A549 (cell line): Measurements from ENCODE around the gene ARHGEF28. TPM values are rescaled to one million over a fixed set of nuclear protein-coding genes. Genes with fewer than 3 reads are reported as not detected.

Experiments
- ATAC-seq, 2 experiments: fragments of 200-7000 bp in 1 of 2; fragments of >200 bp in 1 of 2; cut with Nextera tagmentation in 1 of 2; cut with Tn5 transposase in 1 of 2; 3 replicates each; pipeline versions ENCODE4 v1.8.0 to v1.9.1; 2018 to 2020; ENCODE audit warnings: mild to moderate bottlenecking in 1 of 2, moderate library complexity in 1 of 2
- CTCF ChIA-PET: fragments of 300-600 bp; sonication (Branson Sonifier 250); formaldehyde crosslinking; extraction: SDS; loops from one replicate; lab custom pipeline; 2021; ENCODE audit warnings: antibody characterized with exemption, inconsistent platforms; lab: Yijun Ruan, JAX
- POLR2A ChIA-PET: fragments of 350-600 bp; formaldehyde crosslinking; extraction: SDS; loops from one replicate; lab custom pipeline; 2021; ENCODE audit warnings: antibody characterized with exemption, inconsistent platforms; lab: Yijun Ruan, JAX
- DNase-seq, 2 experiments: peaks; one replicate each; pipeline versions ENCODE4 v3.0.0 to v3.0.0-alpha.2; 2011 to 2016; ENCODE audit warnings: low read depth in 1 of 2, low spot score in 1 of 2
- FAIRE-seq: peaks from 2 replicates; lab custom pipeline; 2011; peaks lifted over from hg19 to GRCh38; lab: Jason Lieb, UNC
- H3K27ac ChIP-seq, 2 experiments: fragments of >200 bp; sonication (Bioruptor Twin); formaldehyde crosslinking; 3 replicates each; pipeline ENCODE4 v1.5.1; 2016 to 2017
- H3K4me1 ChIP-seq: fragments of >200 bp; sonication (Bioruptor Twin); formaldehyde crosslinking; 3 replicates; pipeline ENCODE4 v1.6.1; 2016
- H3K4me2 ChIP-seq: fragments of >200 bp; sonication (Bioruptor Twin); formaldehyde crosslinking; 3 replicates; pipeline ENCODE4 v1.6.1; 2016
- H3K4me3 ChIP-seq: fragments of >200 bp; sonication (Bioruptor Twin); formaldehyde crosslinking; 3 replicates; pipeline ENCODE4 v1.5.1; 2016
- H3K9me3 ChIP-seq: fragments of >200 bp; sonication (Bioruptor Twin); formaldehyde crosslinking; 3 replicates; pipeline ENCODE4 v1.6.1; 2016
- BHLHE40 ChIP-seq: IDR thresholded peaks from 2 replicates; pipeline ENCODE4 v1.6.1; 2012; ENCODE audit warnings: low read depth, low read length, inconsistent platforms
- CBX2 ChIP-seq: fragments of 200-600 bp; sonication (generic); IDR thresholded peaks from 2 replicates; pipeline ENCODE4 v1.6.1; 2016; ENCODE audit warnings: low read depth, mild to moderate bottlenecking, borderline replicate concordance
- CEBPB ChIP-seq, 2 experiments: fragments of >200 bp in 1 of 2; sonication (Bioruptor Twin) in 1 of 2; formaldehyde crosslinking in 1 of 2; IDR thresholded peaks; 2 replicates each; pipeline ENCODE4 v1.6.1; 2012 to 2016
- EHF ChIP-seq: fragments of 250-450 bp; sonication (Bioruptor Pico); IDR thresholded peaks from 2 replicates; pipeline ENCODE4 v1.5.0; 2020; ENCODE audit warnings: mild to moderate bottlenecking
- EP300 ChIP-seq, 2 experiments: fragments of >200 bp; sonication (Bioruptor Twin); formaldehyde crosslinking; IDR thresholded peaks; 2 replicates in 1 of 2; 3 replicates in 1 of 2; pipeline ENCODE4 v1.6.1; 2016 to 2017
- ESRRA ChIP-seq: fragments of 150-350 bp; IDR thresholded peaks from 2 replicates; pipeline ENCODE4 v1.6.1; 2014; ENCODE audit warnings: mild to moderate bottlenecking, low read length, borderline replicate concordance
- FOSL2 ChIP-seq, 2 experiments: fragments of 450-650 bp in 1 of 2; fragments of >200 bp in 1 of 2; sonication (Bioruptor Twin) in 1 of 2; formaldehyde crosslinking; IDR thresholded peaks; 2 replicates each; pipeline versions ENCODE4 v1.5.0 to v1.6.1; 2016 to 2020; ENCODE audit warnings: mild to moderate bottlenecking in 1 of 2, moderate library complexity in 1 of 2
- FOXS1 ChIP-seq: fragments of 250-450 bp; sonication (Bioruptor Pico); IDR thresholded peaks from 2 replicates; pipeline ENCODE4 v1.5.0; 2020; ENCODE audit warnings: mild to moderate bottlenecking, moderate library complexity
- GATA3 ChIP-seq: IDR thresholded peaks from 2 replicates; pipeline ENCODE4 v1.6.1; 2012; ENCODE audit warnings: borderline replicate concordance
- HEYL ChIP-seq: fragments of 250-450 bp; sonication (Bioruptor Pico); IDR thresholded peaks from 2 replicates; pipeline ENCODE4 v1.8.0; 2021; ENCODE audit warnings: mild to moderate bottlenecking, moderate library complexity
- HOXB13 ChIP-seq: fragments of 250-450 bp; sonication (Bioruptor Pico); IDR thresholded peaks from 2 replicates; pipeline ENCODE4 v1.5.0; 2020; ENCODE audit warnings: low read depth, mild to moderate bottlenecking, moderate library complexity
- HOXB5 ChIP-seq: fragments of 250-450 bp; sonication (Bioruptor Pico); IDR thresholded peaks from 2 replicates; pipeline ENCODE4 v1.5.0; 2020; ENCODE audit warnings: mild to moderate bottlenecking, moderate library complexity
- JUNB ChIP-seq: fragments of >200 bp; sonication (Bioruptor Twin); formaldehyde crosslinking; IDR thresholded peaks from 2 replicates; pipeline ENCODE4 v1.6.1; 2016
- KDM1A ChIP-seq: fragments of 200-600 bp; sonication (generic); IDR thresholded peaks from 2 replicates; pipeline ENCODE4 v1.6.1; 2016; ENCODE audit warnings: low read depth, mild to moderate bottlenecking
- MAFK ChIP-seq: fragments of 450-650 bp; IDR thresholded peaks from 2 replicates; pipeline ENCODE4 v1.6.1; 2014; ENCODE audit not compliant: partially characterized antibody
- MAZ ChIP-seq: fragments of 150-350 bp; IDR thresholded peaks from 2 replicates; pipeline ENCODE4 v1.6.1; 2014; ENCODE audit warnings: antibody characterized with exemption, low read depth, low read length, borderline replicate concordance
- MYC ChIP-seq: IDR thresholded peaks from 2 replicates; pipeline ENCODE4 v1.6.1; 2012; ENCODE audit warnings: mild to moderate bottlenecking, inconsistent platforms, low read length, improper control_type of control experiment, borderline replicate concordance
- PHF8 ChIP-seq: fragments of 200-600 bp; sonication (generic); IDR thresholded peaks from 2 replicates; pipeline ENCODE4 v1.6.1; 2016; ENCODE audit warnings: low read depth, mild to moderate bottlenecking, antibody characterized with exemption, moderate library complexity, borderline replicate concordance
- POLR2A ChIP-seq: IDR thresholded peaks from 2 replicates; pipeline ENCODE4 v1.6.1; 2012; ENCODE audit warnings: mild to moderate bottlenecking, low read length
- RAD21 ChIP-seq, 2 experiments: fragments of >200 bp in 1 of 2; sonication (Bioruptor Twin) in 1 of 2; formaldehyde crosslinking in 1 of 2; IDR thresholded peaks in 1 of 2; conservative IDR thresholded peaks in 1 of 2; 2 replicates in 1 of 2; 3 replicates in 1 of 2; pipeline ENCODE4 v1.6.1; 2012 to 2018; ENCODE audit warnings: inconsistent platforms in 1 of 2
- RARB ChIP-seq: fragments of 250-450 bp; sonication (Bioruptor Pico); IDR thresholded peaks from 2 replicates; pipeline ENCODE4 v1.8.0; 2021; ENCODE audit warnings: mild to moderate bottlenecking, moderate library complexity
- RFX5 ChIP-seq: fragments of 450-650 bp; IDR thresholded peaks from 2 replicates; pipeline ENCODE4 v1.7.1; 2014; ENCODE audit warnings: antibody characterized with exemption, mild to moderate bottlenecking, moderate library complexity
- SMC3 ChIP-seq: fragments of >200 bp; sonication (Bioruptor Twin); formaldehyde crosslinking; IDR thresholded peaks from 3 replicates; pipeline ENCODE4 v1.6.1; 2018; ENCODE audit warnings: inconsistent platforms
- SREBF2 ChIP-seq: fragments of 450-650 bp; IDR thresholded peaks from 2 replicates; pipeline ENCODE4 v1.6.1; 2014; ENCODE audit warnings: mild to moderate bottlenecking, moderate library complexity
- ZC3H11A ChIP-seq: fragments of 450-650 bp; IDR thresholded peaks from 2 replicates; pipeline ENCODE4 v1.6.1; 2014; ENCODE audit warnings: antibody characterized with exemption, mild to moderate bottlenecking
- ZFP36 ChIP-seq: fragments of 450-650 bp; IDR thresholded peaks from 2 replicates; pipeline ENCODE4 v1.6.1; 2014; ENCODE audit warnings: borderline replicate concordance; ENCODE audit not compliant: partially characterized antibody
- ZNF302 ChIP-seq: fragments of 250-450 bp; sonication (Bioruptor Pico); IDR thresholded peaks from 2 replicates; pipeline ENCODE4 v1.9.0; 2021; ENCODE audit warnings: inconsistent platforms, mild to moderate bottlenecking, moderate library complexity
- ZSCAN20 ChIP-seq: fragments of 250-450 bp; sonication (Bioruptor Pico); IDR thresholded peaks from 2 replicates; pipeline ENCODE4 v1.8.0; 2022; ENCODE audit warnings: mild to moderate bottlenecking, moderate library complexity
- WGBS: methylation state at CpG from one replicate; pipeline ENCODE4 v1.1.6; 2017; ENCODE audit errors: missing lambda C conversion rate; 5-methylcytosine and 5-hydroxymethylcytosine counted together
- polyA plus RNA-seq, 4 experiments: library from polyadenylated mRNA; depleted of rRNA in 3 of 4; stranded (reverse); fragments of >200 nt; fragmentation: RNase III in 1 of 4; extraction: RNeasy Plus Mini Kit Qiagen cat#74134 plus additional on column Dnase treatment in 1 of 4; gene quantifications; 2 replicates in 3 of 4; 3 replicates in 1 of 4; pipeline ENCODE4 v1.2.3, GENCODE V29; 2011 to 2017
- TF ChIP-seq, protein P1 (sequence below): fragments of 150-350 bp; IDR thresholded peaks from 2 replicates; pipeline ENCODE4 v1.6.1; 2014; ENCODE audit warnings: low read depth, mild to moderate bottlenecking, low read length
- TF ChIP-seq, protein P2 (sequence below): IDR thresholded peaks from 2 replicates; pipeline ENCODE4 v1.6.1; 2012
- TF ChIP-seq, protein P3 (sequence below): fragments of 250-450 bp; sonication (Bioruptor Pico); IDR thresholded peaks from 2 replicates; pipeline ENCODE4 v1.5.0; 2020; ENCODE audit warnings: low read depth, mild to moderate bottlenecking, moderate library complexity
- TF ChIP-seq, protein P4 (sequence below): fragments of >200 bp; sonication (Bioruptor Twin); formaldehyde crosslinking; IDR thresholded peaks from 3 replicates; pipeline ENCODE4 v1.5.1; 2016
- TF ChIP-seq, protein P5 (sequence below): fragments of >200 bp; sonication (Bioruptor Twin); formaldehyde crosslinking; IDR thresholded peaks from 2 replicates; pipeline ENCODE4 v1.6.1; 2016

The ARHGEF28 gene
- polyA plus RNA-seq, 2 of the 4 experiments (the other 2 are of a cell fraction), result 17.0 to 22.3 TPM

DNA sequence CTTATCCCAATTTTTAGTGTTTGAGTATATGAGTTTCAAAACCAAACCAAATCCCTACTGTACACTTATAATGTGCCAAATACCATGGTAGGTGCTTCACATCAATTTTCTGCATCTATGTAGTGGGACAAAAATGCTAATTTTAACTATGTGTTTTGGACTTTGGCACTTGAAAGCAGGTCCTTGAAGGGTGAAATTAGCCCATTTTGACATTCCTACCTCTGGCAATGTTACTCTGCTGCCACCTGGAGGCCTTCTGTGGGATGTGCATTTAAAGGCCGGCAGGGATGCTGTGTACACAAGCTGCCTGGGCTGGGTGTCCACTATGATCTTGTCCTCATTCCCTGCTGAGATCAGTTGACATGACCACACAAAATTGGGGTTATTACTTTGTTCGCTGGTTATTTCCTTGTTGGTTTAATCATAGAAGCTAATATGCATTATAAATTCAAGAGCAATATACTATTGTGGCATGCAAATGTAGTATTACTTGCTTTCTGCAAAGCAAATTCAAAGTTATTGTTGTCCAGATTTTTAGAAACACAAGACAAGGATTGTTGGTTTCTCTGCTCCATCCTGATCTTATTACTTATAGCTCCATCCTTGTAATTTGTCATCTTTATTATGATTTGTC lies 166.8 kb downstream of the ARHGEF28 start:
- WGBS, result 2% methylated on average over 2 of the region's 2 CpGs
- POLR2A ChIA-PET, result interaction anchor here (0.5 to 0.6 kb wide), 3 partner anchors 114 to 228 kb away, joined by 3 read pairs; no protein-coding TSS in a partner anchor
- FAIRE-seq, result peak; percentile 77
- H3K27ac ChIP-seq, result peak overlapping the region; percentile 91 to 94; a peak in 5 of 6 replicates
- H3K9me3 ChIP-seq, result no peaks in the 10 kb centered on the region
- no peak overlapping the region for H3K4me3 ChIP-seq
- peak overlapping the region; percentile 47; the same call in 2 of the 3 replicates for H3K4me2 ChIP-seq
- H3K4me1 ChIP-seq, result peaks cover 73% of the 10 kb centered on the region
- peak; percentile 43 to 81 for DNase-seq
- peak; percentile 54 to 73 for ATAC-seq
- CTCF ChIA-PET, result interaction anchor here (0.7 to 11.8 kb wide), 46 partner anchors 9 to 275 kb away, joined by 3 to 315 read pairs (median 4); partner anchors contain the start of genes ANKRA2 and UTP15
- no peak for TF ChIP-seq ZNF302 (CRISPR knock-in tag)
- TF ChIP-seq, protein P1, sequence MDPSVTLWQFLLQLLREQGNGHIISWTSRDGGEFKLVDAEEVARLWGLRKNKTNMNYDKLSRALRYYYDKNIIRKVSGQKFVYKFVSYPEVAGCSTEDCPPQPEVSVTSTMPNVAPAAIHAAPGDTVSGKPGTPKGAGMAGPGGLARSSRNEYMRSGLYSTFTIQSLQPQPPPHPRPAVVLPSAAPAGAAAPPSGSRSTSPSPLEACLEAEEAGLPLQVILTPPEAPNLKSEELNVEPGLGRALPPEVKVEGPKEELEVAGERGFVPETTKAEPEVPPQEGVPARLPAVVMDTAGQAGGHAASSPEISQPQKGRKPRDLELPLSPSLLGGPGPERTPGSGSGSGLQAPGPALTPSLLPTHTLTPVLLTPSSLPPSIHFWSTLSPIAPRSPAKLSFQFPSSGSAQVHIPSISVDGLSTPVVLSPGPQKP, result no peak
- TF ChIP-seq JUNB, result no peak
- TF ChIP-seq ZFP36, result no peak
- TF ChIP-seq HOXB5 (CRISPR knock-in tag), result no peak
- TF ChIP-seq RARB (CRISPR knock-in tag), result no peak
- no peak for TF ChIP-seq EHF (CRISPR knock-in tag)
- TF ChIP-seq HOXB13 (CRISPR knock-in tag), result no peak
- TF ChIP-seq CBX2, result no peak
- TF ChIP-seq MYC, result no peak
- TF ChIP-seq KDM1A, result no peak
- TF ChIP-seq SREBF2, result no peak
- TF ChIP-seq, protein P2, sequence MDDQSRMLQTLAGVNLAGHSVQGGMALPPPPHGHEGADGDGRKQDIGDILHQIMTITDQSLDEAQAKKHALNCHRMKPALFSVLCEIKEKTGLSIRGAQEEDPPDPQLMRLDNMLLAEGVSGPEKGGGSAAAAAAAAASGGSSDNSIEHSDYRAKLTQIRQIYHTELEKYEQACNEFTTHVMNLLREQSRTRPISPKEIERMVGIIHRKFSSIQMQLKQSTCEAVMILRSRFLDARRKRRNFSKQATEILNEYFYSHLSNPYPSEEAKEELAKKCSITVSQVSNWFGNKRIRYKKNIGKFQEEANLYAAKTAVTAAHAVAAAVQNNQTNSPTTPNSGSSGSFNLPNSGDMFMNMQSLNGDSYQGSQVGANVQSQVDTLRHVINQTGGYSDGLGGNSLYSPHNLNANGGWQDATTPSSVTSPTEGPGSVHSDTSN, result no peak
- peak in 1 of 2 experiments; percentile 21; a peak in 1 of 4 replicates for TF ChIP-seq CEBPB (IDR thresholded peaks at IDR 0.05)
- TF ChIP-seq RAD21 (conservative IDR thresholded peaks at IDR 0.05 in 1 of 2, IDR thresholded peaks at IDR 0.05 in 1 of 2), result peak; percentile 99
- TF ChIP-seq, protein P3, sequence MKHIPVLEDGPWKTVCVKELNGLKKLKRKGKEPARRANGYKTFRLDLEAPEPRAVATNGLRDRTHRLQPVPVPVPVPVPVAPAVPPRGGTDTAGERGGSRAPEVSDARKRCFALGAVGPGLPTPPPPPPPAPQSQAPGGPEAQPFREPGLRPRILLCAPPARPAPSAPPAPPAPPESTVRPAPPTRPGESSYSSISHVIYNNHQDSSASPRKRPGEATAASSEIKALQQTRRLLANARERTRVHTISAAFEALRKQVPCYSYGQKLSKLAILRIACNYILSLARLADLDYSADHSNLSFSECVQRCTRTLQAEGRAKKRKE (CRISPR knock-in tag), result no peak
- TF ChIP-seq POLR2A, result no peak
- TF ChIP-seq EP300 (IDR thresholded peaks at IDR 0.05), result no peak
- TF ChIP-seq SMC3, result peak; percentile 99
- no peak for TF ChIP-seq MAFK
- TF ChIP-seq ESRRA, result 0 out of 2 replicates have a peak, but pooled peaks have one; percentile 51
- TF ChIP-seq RFX5, result no peak
- no peak for TF ChIP-seq GATA3
- no peak for TF ChIP-seq BHLHE40
- no peak for TF ChIP-seq MAZ
- no peak for TF ChIP-seq HEYL (CRISPR knock-in tag)
- TF ChIP-seq FOSL2 (IDR thresholded peaks at IDR 0.05), result no peak
- TF ChIP-seq FOSL2 (CRISPR knock-in tag; IDR thresholded peaks at IDR 0.05), result no peak
- TF ChIP-seq ZSCAN20 (CRISPR knock-in tag), result no peak
- TF ChIP-seq, protein P4, sequence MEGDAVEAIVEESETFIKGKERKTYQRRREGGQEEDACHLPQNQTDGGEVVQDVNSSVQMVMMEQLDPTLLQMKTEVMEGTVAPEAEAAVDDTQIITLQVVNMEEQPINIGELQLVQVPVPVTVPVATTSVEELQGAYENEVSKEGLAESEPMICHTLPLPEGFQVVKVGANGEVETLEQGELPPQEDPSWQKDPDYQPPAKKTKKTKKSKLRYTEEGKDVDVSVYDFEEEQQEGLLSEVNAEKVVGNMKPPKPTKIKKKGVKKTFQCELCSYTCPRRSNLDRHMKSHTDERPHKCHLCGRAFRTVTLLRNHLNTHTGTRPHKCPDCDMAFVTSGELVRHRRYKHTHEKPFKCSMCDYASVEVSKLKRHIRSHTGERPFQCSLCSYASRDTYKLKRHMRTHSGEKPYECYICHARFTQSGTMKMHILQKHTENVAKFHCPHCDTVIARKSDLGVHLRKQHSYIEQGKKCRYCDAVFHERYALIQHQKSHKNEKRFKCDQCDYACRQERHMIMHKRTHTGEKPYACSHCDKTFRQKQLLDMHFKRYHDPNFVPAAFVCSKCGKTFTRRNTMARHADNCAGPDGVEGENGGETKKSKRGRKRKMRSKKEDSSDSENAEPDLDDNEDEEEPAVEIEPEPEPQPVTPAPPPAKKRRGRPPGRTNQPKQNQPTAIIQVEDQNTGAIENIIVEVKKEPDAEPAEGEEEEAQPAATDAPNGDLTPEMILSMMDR, result peak; percentile 97
- no peak for TF ChIP-seq FOXS1
- TF ChIP-seq, protein P5, sequence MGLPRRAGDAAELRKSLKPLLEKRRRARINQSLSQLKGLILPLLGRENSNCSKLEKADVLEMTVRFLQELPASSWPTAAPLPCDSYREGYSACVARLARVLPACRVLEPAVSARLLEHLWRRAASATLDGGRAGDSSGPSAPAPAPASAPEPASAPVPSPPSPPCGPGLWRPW, result no peak
- TF ChIP-seq PHF8, result no peak
- TF ChIP-seq ZC3H11A, result no peak
